Heart right ventricle (tissue), 16 donors: ENCODE measurements around the gene MYCT1. TPM values are rescaled to one million over a fixed set of nuclear protein-coding genes. Genes with fewer than 3 reads are reported as not detected.

Experiments used
- ATAC-seq, 8 donors: fragments of 200-7000 bp; cut with Tn5 transposase; one replicate each; pipeline ENCODE4 v1.9.1; 2020; ENCODE audit warnings: mild to moderate bottlenecking in 8 of 8, moderate library complexity in 8 of 8, moderate number of reproducible peaks in 1 of 8
- DNase-seq, 2 donors: peaks; one replicate each; pipeline ENCODE4 v3.0.0-alpha.2; 2020
- H3K27ac ChIP-seq, 10 donors: fragments of 200-600 bp; sonication (generic) in 2 of 10; one replicate each; pipeline versions ENCODE4 v1.5.0 to v1.8.0; 2020 to 2022; ENCODE audit warnings: mild to moderate bottlenecking in 3 of 10
- H3K27me3 ChIP-seq, 7 donors: fragments of 200-600 bp; one replicate each; pipeline ENCODE4 v1.8.0; 2021 to 2022; ENCODE audit warnings: mild to moderate bottlenecking in 2 of 7
- H3K36me3 ChIP-seq, 9 donors: fragments of 200-600 bp; sonication (generic) in 1 of 9; one replicate each; pipeline versions ENCODE4 v1.5.0 to v1.8.0; 2020 to 2022; ENCODE audit warnings: mild to moderate bottlenecking in 2 of 9
- H3K4me1 ChIP-seq, 9 donors: fragments of 200-600 bp; sonication (generic) in 1 of 9; one replicate each; pipeline versions ENCODE4 v1.5.0 to v1.8.0; 2020 to 2022; ENCODE audit warnings: mild to moderate bottlenecking in 4 of 9
- H3K4me3 ChIP-seq, 10 donors: fragments of 200-600 bp; sonication (generic) in 2 of 10; one replicate each; pipeline versions ENCODE4 v1.5.0 to v1.8.0; 2020 to 2022; ENCODE audit warnings: mild to moderate bottlenecking in 7 of 10, moderate library complexity in 2 of 10
- H3K9me3 ChIP-seq, 11 donors: fragments of 200-600 bp in 10 of 11; sonication (generic) in 2 of 11; one replicate each; pipeline versions ENCODE4 v1.5.0 to v1.8.0; 2013 to 2022; ENCODE audit warnings: mild to moderate bottlenecking in 2 of 11, control low read depth in 1 of 11, moderate library complexity in 1 of 11
- CTCF ChIP-seq, 9 donors: fragments of 200-600 bp; sonication (generic) in 2 of 9; IDR thresholded peaks; one replicate each; pipeline versions ENCODE4 v1.5.0 to v1.8.0; 2021 to 2022; ENCODE audit warnings: antibody characterized with exemption in 9 of 9, mild to moderate bottlenecking in 5 of 9, moderate library complexity in 1 of 9
- WGBS, 2 donors: extraction: QIAGEN DNeasy Blood & Tissue Kit; methylation state at CpG; one replicate each; pipeline ENCODE4 v1.1.7; 2013; ENCODE audit warnings: inconsistent platforms in 1 of 2; 5-methylcytosine and 5-hydroxymethylcytosine counted together
- intact Hi-C, 10 donors: fragments of 100-400 bp; cut with DNase I; formaldehyde crosslinking; loops; one replicate each; pipeline versions ENCODE4 v1.11.1 to v1.14.2; 2022
- polyA plus RNA-seq, 2 donors: library from polyadenylated mRNA; stranded (reverse); fragments of 200-250 nt; gene quantifications; one replicate each; pipeline ENCODE4 v1.2.3, GENCODE V29; 2013
- total RNA-seq, 10 donors: library from RNA; stranded (reverse); fragmentation: NEBNext Ultra II Directional in 3 of 10; extraction: Animal tissue kit (Norgen Biotek cat#: 25700) in 3 of 10; gene quantifications; one replicate each; pipeline versions ENCODE4 v1.2.1 to v1.2.4, GENCODE V29; 2021 to 2023
- donor health status: Arrhythmogenic right ventricular cardiomyopathy.
- donor health status: ischemic (EF 13 %, LVEDD 7.1; RV severe dilation, severe dysfunction).
- donor health status: healthy with polysubstance abuse.
- donor health status: DM: no; HTN: yes; CAD: no.
- donor health status: DM: no; HTN: no; CAD: no.
- donor health status: ischemic (EF 25% LVEDD 6.9; RV normal size, moderate dysfunction).
- donor health status: ischemic (EF 25% LVEDD 5.7; RV mildly dilated, moderate dysfunction).
- donor health status: healthy.
- donor health status: DM: yes; HTN: yes; CAD: no.
- donor health status: Ischemic cardiomyopathy.
- donor health status: ischemic (EF 35%, LVEDD 5.7; RV mildly dilated, moderate dysfunction).
- donor health status: nonischemic (EF 11% LVEDD 7.7; RV severe dilation, severe dysfunction).
- donor health status: DM: yes; HTN: yes; CAD: no.
- donor health status: PGD.
- donor health status: ischemic (EF 29% LVEDD 5.4; RV normal size, mild dysfunction).
- donor health status: nonischemic (EF 23%, LVEDD 6.1; RV moderate dilation, normal function).

MYCT1 gene
- total and polyA plus RNA-seq, 12 donors = 11.0 to 22.6 (median 16.7) TPM

GRCh38 chr6:152726313-152726712 is 28.6 kb downstream of the MYCT1 start:
- no peak for TF ChIP-seq CTCF (IDR thresholded peaks at IDR 0.05)
- DNase-seq = no peak
- intact Hi-C loops = no loop called here
- Histone ChIP-seq H3K4me1 (no peaks in the 10 kb centered on the region), H3K9me3 (no peaks in the 10 kb centered on the region), H3K27ac (no peak overlapping the region), H3K27me3 (no peaks in the 10 kb centered on the region), H3K4me3 (no peak overlapping the region), H3K36me3 (peaks cover 0 to 28% (median 0%) of the 10 kb centered on the region in 9 donors)
- ATAC-seq = no peak
- WGBS, 2 donors = 65 to 90% methylated on average over 4 of the region's 4 CpGs

- intact Hi-C loops = no loop called here
- no peaks in the 10 kb centered on the region for H3K27me3 ChIP-seq
- WGBS, 2 donors = 90% methylated on average over 3 of the region's 3 CpGs
- H3K4me1 ChIP-seq = no peaks in the 10 kb centered on the region
- DNase-seq = no peak
- H3K36me3 ChIP-seq = peaks cover 0 to 18% (median 0%) of the 10 kb centered on the region in 9 donors
- H3K9me3 ChIP-seq = peaks cover 0 to 4% (median 0%) of the 10 kb centered on the region in 11 donors
- no peak overlapping the region for H3K4me3 ChIP-seq
- no peak overlapping the region for H3K27ac ChIP-seq
- TF ChIP-seq CTCF (IDR thresholded peaks at IDR 0.05) = no peak
- no peak for ATAC-seq
These were observed 29.8 kb downstream of the MYCT1 start for GRCh38 chr6:152727507-152727906.

GRCh38 chr6:152734630-152735029 is 36.9 kb downstream of the MYCT1 start:
- TF ChIP-seq CTCF (IDR thresholded peaks at IDR 0.05) = no peak
- Histone ChIP-seq H3K36me3 (peaks cover 0 to 12% (median 0%) of the 10 kb centered on the region in 9 donors), H3K4me3 (no peak overlapping the region), H3K27ac (no peak overlapping the region), H3K27me3 (no peaks in the 10 kb centered on the region), H3K4me1 (no peaks in the 10 kb centered on the region), H3K9me3 (peaks cover 0 to 14% (median 6%) of the 10 kb centered on the region in 11 donors)
- DNase-seq (no peak), ATAC-seq (no peak)
- 82 to 88% methylated on average over 2 of the region's 2 CpGs for WGBS, 2 donors
- intact Hi-C loops = no loop called here

GRCh38 chr6:152736687-152737273 is 39.1 kb downstream of the MYCT1 start:
- Histone ChIP-seq H3K4me1 (no peaks in the 10 kb centered on the region), H3K9me3 (peaks cover 0 to 14% (median 6%) of the 10 kb centered on the region in 11 donors), H3K27me3 (no peaks in the 10 kb centered on the region), H3K4me3 (no peak overlapping the region), H3K36me3 (peaks cover 0 to 12% (median 0%) of the 10 kb centered on the region in 9 donors), H3K27ac (no peak overlapping the region)
- TF ChIP-seq CTCF (IDR thresholded peaks at IDR 0.05) = no peak
- DNase-seq (no peak), ATAC-seq (no peak)
- WGBS, 2 donors = 76 to 78% methylated on average over 2 of the region's 2 CpGs
- intact Hi-C loops = no loop called here
